Fibroblast of skin of scalp (primary cell): ENCODE measurements around the gene NUDCD3.

Experiments used
- DNase-seq: peaks from one replicate; pipeline ENCODE4 v3.0.0-alpha.2; 2013

NUDCD3 gene

DNA sequence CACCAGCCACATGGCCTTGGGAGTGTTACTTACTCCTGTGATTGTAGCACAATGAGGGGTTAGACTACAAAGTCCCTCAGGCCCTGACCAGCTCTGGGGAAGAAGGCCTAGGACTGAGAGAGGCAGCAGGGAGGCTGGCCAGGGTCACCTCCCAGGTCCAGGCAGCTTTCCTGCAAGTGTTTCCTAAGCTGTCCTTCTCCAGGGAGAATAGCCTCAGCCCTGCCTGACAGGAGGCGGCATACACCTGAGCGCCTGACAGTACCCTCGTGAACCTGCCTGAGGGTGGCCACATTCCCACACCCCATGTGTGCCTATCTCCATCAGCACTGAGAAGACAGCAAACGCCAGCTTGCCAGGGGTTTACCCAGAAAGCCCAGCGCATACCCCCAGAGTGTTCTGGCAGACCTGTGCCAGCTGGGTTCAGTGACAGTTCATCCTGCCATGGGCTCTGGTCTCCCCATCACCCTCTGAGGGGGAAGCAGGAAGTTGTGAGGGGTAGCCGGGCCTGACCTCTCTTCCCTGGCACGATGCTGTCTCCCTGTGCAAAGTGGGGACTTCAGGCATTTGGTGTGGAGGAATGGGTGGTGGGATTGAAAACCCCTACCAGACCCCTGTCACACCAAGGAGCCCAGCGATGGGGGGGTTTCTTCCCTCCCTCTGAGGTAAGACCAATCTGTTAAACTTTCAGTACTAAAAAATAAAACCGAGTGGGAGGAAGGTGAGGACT lies 108.8 kb downstream of the NUDCD3 start:
- no peak for DNase-seq

- no peak for DNase-seq
Observed at GRCh38 chr7:44380831-44381493, 109.5 kb downstream of the NUDCD3 start.

DNA sequence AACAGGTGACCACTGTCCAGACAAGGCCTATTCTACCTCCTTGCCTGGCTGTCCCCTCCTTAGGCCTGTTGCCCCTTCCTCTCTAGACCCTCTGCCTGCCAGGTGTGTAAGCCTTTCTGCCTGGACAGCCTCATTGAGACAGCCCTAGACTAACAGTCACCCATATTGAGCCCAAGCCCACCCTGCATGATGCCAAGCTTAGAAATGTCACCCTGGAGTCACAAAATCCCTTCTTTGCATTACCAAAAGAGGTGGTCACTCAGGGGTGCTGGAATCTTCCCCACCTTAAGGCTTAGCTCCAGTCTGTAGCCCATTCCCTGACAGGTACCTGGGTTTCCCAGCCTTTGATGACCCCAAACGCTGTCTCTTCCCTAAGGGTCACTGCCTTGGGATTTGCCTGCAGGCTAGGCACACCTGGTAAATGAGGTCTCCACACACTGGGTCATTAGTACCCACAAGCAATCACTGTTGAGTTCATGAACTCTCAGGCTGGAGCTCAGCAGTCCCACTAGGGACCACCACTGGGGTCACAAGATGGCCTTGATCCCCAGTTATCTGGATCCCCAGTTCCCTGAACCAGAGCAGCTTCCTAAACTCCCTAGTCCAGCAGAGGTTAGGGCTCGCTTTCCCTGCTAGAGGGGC lies 110.1 kb downstream of the NUDCD3 start:
- no peak for DNase-seq

DNA sequence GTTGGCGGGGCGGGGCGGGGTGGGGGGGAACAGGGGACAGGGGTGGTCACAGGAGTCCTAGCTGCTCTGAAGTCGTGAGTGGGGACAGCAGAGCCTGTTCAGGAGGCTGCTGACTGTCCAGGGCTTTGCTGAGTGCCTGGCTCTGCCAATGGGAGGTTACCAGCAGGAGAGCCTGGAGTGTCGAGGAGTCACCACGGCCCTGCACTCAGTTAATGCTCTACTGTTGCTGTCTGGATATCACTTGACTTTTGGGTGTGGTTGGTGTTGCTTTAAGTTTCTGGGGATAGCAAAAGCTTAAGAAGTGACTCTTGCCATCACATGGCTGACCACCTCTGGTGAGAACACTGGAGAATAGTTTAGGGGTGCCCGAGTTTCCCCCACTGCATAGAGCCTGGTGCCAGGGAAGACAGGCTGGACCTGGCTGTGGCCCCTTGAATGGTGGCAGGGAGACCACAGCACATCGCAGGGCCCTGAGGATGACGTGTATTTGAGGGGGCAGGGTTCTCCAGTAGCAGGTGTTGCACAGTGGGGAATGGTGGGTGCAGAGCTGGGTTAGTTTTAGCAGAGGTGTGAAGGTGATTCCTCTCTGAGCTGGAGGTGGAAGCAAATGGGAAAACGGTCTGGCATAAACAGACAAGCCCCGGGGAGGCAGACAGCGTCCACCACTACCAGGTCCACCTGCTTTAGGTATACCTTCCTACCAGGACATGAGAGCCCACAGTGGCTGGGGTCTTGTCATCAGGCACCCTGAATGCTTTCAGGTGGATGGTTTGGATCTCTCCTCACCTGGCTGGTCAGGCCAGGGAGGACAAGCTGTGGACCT lies 110.9 kb downstream of the NUDCD3 start:
- no peak for DNase-seq

- peak; percentile 65 for DNase-seq
Observed at GRCh38 chr7:44378744-44379143, 111.7 kb downstream of the NUDCD3 start.

GRCh38 chr7:44377681-44378421 lies 112.6 kb downstream of the NUDCD3 start:
- DNase-seq = no peak

GRCh38 chr7:44377134-44377463 lies 113.4 kb downstream of the NUDCD3 start:
- DNase-seq = no peak

DNA sequence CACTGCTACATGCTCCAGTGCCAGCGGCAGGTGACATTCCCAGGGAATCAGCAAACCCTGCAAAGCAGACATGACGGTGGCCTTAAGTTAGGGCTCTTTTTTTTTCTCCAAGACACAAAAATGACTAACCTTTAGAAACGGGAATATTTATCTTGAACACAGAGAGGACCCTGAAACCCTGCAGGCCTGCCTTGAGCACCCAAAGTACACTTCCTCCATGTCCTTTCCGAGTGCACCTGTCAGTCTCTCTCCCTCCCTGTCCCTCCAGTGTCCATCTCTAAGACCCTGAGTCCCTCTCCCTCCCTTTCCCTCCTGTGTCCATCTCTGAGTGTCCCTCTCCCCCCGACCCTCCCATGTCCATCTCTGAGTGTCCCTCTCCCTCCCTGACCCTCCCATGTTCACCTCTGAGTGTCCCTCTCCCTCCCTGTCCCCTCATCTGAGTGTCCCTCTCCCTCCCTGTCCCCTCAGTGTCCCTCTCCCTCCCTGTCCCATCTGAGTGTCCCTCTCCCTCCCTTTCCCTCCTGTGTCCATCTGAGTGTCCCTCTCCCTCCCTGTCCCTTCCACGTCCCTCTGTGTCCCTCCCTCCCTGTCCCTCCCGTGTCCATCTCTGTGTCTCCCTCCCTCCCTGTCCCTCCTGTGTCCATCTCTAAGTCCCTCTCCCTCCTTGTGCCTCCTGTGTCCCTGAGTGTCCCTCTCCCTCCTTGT lies 113.9 kb downstream of the NUDCD3 start:
- DNase-seq = no peak

DNA sequence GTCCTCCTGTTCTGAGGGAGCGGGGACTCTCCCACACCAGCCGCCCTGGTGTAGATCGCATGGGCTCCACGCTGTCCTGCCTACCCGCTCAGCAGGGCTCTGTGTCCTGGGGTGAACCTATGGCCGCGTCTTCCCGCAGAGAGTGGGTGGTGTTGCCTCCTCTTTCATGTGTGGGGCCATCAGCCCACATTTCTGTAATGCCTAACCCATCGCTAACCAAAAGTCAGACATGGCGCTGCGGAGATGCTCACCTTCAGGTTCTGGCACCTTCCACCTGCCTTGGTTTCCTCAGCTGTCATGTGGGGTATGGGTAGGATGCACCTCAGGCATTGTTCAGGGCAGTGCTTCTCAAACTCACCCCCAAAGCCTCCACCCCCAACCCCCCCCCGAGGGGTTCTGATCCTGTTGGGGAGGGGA lies 114.5 kb downstream of the NUDCD3 start:
- no peak for DNase-seq

GRCh38 chr7:44375236-44375699 lies 115.2 kb downstream of the NUDCD3 start:
- no peak for DNase-seq

- DNase-seq = no peak
Observed at GRCh38 chr7:44374007-44374763, 116.3 kb downstream of the NUDCD3 start.

DNA sequence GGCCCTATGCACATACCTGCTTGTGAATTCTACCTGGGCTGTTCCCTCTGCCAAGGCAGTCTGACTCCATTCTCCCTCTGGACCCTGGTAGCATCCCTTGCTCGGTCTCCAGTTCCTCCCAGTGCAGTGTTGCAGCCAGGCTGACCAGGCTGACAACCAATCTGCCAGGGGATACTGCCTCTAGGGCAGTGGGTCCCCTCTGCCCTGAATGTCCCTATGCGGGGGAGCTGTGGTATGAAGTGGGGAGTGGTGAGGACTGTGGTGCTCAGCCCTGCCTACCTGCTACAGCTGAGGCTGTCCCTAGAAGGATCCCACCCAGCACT lies 117.1 kb downstream of the NUDCD3 start:
- no peak for DNase-seq

DNA sequence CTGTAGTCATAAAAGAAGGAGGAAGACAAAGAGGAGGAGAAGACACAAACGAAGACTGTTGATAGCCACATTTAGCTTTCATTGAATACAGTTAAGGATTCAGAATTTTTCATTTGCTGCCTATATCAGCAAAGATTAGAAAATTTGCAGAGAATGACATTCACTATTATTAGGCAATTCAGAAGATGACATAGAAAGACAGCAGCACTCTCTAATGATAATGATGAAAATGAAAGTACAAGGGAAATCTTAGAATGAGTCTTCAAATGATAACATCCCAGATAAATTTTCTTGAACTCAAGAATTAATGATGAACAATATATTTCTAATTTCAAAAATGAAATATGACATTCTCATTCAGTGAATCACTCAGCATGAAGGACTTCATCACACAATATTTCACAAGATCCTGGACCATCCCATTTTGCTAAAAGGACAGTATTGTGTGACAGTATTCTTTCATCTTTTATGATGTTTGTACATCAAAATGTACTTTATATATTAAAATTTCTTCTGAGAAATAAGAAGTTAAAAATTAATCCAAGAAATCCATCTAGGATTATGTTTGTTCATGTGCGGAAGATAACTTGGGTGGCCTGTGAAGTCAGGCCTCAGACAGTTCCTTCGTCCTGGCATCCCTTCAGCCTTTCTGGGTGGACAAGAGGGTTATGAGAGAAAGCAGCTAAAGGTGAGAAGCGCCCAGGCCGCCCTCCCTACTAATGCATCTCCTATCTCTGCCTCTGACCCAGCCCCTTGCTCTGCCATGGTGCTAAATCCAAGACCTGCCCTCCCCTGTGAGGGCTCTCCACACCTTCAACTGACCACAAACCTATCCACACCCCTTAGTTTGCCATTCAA lies 117.7 kb downstream of the NUDCD3 start:
- DNase-seq = peak; percentile 41

DNA sequence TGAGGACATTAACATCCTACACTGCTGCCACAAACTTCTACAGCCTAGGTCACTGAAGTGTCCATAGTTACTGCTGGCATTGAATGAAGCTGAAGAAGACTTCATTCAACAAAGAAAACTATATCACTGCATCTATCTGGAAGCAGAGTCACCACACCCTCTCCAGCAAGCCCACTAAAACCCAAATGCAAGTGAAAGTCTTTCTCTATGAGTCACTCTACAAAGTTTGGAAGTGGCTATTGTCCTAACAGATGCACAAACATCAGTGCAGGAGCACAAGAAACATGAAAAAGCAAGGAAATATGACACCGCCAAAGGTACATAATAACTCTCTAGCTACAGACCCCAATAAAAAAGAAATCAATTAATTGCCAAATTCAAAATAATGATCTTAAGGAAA lies 121.6 kb downstream of the NUDCD3 start:
- DNase-seq = no peak

- no peak for DNase-seq
Observed at GRCh38 chr7:44368455-44368854, 122.0 kb downstream of the NUDCD3 start.

DNA sequence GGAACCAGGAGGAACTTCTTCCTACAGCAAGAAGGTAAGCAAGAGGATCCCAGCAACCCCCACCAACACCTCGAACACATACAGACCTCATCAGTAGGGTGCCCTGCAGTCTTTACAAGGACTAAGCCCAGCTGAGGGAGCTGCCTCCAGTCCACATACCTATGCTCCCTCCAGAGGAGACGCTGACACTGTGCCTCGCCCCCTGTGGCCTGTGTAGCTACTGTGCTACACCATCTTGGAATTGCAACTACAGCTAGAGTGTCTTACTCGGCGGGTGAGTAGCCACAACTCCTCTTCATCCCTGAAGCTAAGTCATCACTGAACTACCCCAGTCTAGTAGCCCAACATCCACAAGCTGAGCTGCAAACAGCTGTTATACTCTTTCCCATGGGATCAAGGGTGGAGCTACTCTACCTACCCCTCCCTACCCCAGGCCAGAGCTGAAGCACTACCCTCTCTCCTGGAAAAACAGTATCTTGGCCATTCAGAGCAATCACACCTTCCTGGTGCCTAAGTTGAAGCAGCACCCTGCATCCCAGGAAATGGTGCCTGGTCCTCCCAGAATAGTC lies 122.9 kb downstream of the NUDCD3 start:
- DNase-seq = no peak

DNA sequence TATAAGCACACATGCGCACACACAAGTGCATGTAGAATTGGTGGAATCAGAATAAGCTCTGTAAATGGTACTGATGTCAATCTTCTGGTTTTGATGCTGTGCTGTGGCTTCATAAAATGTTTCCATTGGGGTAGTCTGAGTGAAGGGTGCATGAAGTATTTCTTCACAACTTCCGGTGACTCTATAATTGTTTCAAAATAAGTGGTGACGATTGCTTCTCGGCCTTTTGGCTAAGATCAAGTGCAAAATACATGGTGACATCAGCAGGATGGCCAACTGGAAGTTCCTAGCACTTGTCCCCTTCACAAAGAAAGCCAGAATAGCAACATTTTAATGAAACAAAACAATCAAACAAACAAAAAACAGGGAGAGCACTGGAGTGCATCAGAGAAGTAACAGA lies 123.5 kb downstream of the NUDCD3 start:
- no peak for DNase-seq

- DNase-seq = no peak
Observed at GRCh38 chr7:44353668-44354067, 136.8 kb downstream of the NUDCD3 start.
